Measurements from ENCODE around the gene CCDC112. TPM values are rescaled to one million over a fixed set of nuclear protein-coding genes. Genes with fewer than 3 reads are reported as not detected.
A peak's percentile ranks its signal among the peaks of the same experiment; 100 is the strongest.

CCDC112 gene
- total and polyA plus RNA-seq, 7 donors = 4.6 to 19.4 (median 9.6) TPM

DNA sequence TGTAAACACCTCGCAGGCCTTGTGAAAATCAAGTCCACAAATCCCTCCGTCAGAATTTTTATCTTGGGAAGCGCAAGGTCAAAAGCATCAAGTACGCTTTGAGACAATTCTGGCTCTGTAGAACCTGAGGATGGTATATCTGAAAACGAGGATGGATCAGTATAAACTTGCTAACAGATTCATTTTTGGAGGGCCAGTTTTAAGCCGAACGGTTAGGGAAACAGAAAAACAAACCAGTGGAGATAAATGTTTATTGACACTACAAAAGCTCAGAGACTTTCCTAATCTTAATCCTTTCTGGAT, 33.4 kb downstream of the CCDC112 start:
- H3K4me3 ChIP-seq = peak overlapping the region; percentile 71 to 80 (median 74)
- no peaks in the 10 kb centered on the region for H3K27me3 ChIP-seq
- H3K4me1 ChIP-seq = peaks cover 0 to 20% (median 20%) of the 10 kb centered on the region in 4 donors
- intact Hi-C loops (cut with DNase I) = loop anchor here (2.0 to 10.0 kb wide), 2 partner anchors 34 to 88 kb away; partner anchors contain the start of gene CCDC112
- H3K9me3 ChIP-seq = no peaks in the 10 kb centered on the region
- DNase-seq = no peak
- WGBS, 2 donors = 48 to 57% methylated on average over 7 of the region's 7 CpGs
- H3K27ac ChIP-seq = peak overlapping the region; percentile 77 to 86 (median 84)
- peaks cover 0 to 5% (median 0%) of the 10 kb centered on the region in 4 donors for H3K36me3 ChIP-seq
- TF ChIP-seq POLR2AphosphoS5 (IDR thresholded peaks at IDR 0.05) (no peak), POLR2A (IDR thresholded peaks at IDR 0.05) (no peak), EP300 (IDR thresholded peaks at IDR 0.05) (no peak)
- TF ChIP-seq, protein P1, sequence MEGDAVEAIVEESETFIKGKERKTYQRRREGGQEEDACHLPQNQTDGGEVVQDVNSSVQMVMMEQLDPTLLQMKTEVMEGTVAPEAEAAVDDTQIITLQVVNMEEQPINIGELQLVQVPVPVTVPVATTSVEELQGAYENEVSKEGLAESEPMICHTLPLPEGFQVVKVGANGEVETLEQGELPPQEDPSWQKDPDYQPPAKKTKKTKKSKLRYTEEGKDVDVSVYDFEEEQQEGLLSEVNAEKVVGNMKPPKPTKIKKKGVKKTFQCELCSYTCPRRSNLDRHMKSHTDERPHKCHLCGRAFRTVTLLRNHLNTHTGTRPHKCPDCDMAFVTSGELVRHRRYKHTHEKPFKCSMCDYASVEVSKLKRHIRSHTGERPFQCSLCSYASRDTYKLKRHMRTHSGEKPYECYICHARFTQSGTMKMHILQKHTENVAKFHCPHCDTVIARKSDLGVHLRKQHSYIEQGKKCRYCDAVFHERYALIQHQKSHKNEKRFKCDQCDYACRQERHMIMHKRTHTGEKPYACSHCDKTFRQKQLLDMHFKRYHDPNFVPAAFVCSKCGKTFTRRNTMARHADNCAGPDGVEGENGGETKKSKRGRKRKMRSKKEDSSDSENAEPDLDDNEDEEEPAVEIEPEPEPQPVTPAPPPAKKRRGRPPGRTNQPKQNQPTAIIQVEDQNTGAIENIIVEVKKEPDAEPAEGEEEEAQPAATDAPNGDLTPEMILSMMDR (IDR thresholded peaks at IDR 0.05) = no peak

DNA sequence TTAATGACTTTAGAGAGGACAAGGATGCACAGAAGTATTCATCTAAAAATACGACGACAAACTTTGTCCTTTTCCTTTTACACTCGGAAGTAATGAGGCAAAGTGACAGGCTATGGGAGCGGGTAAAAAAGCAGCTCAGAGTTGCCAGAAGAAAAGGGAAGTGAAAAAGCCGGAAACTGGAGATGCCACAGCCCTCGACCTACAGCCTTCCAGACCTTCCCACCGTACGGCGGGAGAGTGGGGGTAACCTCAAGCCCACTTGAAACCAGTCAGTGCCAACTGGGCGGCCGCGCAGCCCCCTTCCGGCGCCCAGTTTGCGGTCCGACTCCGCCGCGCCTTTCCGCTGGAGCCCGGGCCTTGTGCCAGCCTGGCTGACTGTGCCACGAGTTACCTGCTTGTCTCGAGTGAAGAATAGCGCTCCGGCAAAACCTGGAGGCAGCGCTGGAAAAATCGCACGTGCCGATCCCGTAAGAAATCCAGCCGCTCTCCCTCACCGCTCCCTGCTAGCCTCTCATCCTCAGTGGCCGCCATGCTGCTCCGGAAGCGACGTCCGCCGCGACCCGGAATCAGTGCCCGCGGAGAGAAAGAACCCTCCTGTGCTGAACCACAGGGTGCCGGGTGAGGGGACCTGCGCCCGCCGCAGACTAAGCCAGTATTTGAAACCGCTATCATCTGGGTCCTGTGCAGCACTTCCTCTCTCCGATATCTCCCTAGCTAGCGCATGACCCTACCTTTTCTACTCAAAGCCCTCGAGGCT, 34.0 kb downstream of the CCDC112 start, which contains the start of gene PGGT1B:
PGGT1B (minus strand) TSS at position 557 of the 757 bp plus-strand sequence; CDS start at position 531, 26 bp downstream.
- Histone ChIP-seq H3K36me3 (peaks cover 0 to under 1% (median 0%) of the 10 kb centered on the region in 4 donors), H3K27ac (peak within 1 kb of the TSS; percentile 77 to 86 (median 84)), H3K4me3 (peak within 1 kb of the TSS; percentile 71 to 80 (median 74)), H3K9me3 (no peaks in the 10 kb centered on the region), H3K27me3 (no peaks in the 10 kb centered on the region), H3K4me1 (peaks cover 0 to 21% (median 20%) of the 10 kb centered on the region in 4 donors)
- 0 to 1% methylated on average over 50 of the region's 50 CpGs for WGBS, 2 donors
- DNase-seq = peak; percentile 85
- intact Hi-C loops (cut with DNase I) = loop anchor here (2.0 to 10.0 kb wide), 2 partner anchors 34 to 88 kb away; partner anchors contain the start of gene CCDC112
- TF ChIP-seq POLR2AphosphoS5 (IDR thresholded peaks at IDR 0.05) = peak in 3 of 4 donors; percentile 36 to 67 (median 62)
- TF ChIP-seq, protein P1 (IDR thresholded peaks at IDR 0.05) = no peak
- peak; percentile 28 to 38 for TF ChIP-seq POLR2A (IDR thresholded peaks at IDR 0.05)
- peak in 1 of 4 donors; percentile 2 for TF ChIP-seq EP300 (IDR thresholded peaks at IDR 0.05)

DNA sequence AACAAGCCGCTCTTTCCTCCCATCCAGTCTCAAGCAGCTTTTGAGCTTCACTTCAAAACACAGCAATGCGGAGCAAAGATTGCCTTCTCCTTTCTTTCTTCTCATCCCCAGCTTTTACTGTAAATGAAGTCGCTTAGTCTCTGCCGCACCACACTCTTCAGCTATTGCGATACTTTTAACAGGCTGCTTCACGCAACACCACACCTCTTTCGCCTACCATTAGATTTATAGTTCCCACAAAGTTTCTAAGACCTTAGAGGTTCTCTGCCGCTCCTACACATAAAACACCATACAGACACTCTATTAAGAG, 34.5 kb downstream of the CCDC112 start:
- DNase-seq = no peak
- Histone ChIP-seq H3K27ac (peak overlapping the region; percentile 77 to 86 (median 84)), H3K9me3 (no peaks in the 10 kb centered on the region), H3K27me3 (no peaks in the 10 kb centered on the region), H3K36me3 (no peaks in the 10 kb centered on the region), H3K4me1 (peaks cover 0 to 21% (median 20%) of the 10 kb centered on the region in 4 donors), H3K4me3 (peak overlapping the region; percentile 71 to 80 (median 74))
- TF ChIP-seq POLR2A (IDR thresholded peaks at IDR 0.05) = no peak
- no peak for TF ChIP-seq EP300 (IDR thresholded peaks at IDR 0.05)
- TF ChIP-seq, protein P1 (IDR thresholded peaks at IDR 0.05) = no peak
- no peak for TF ChIP-seq POLR2AphosphoS5 (IDR thresholded peaks at IDR 0.05)
- intact Hi-C loops (cut with DNase I) = loop anchor here (2.0 to 10.0 kb wide), 2 partner anchors 35 to 87 kb away; partner anchors contain the start of gene CCDC112
- WGBS, 2 donors = 2 to 4% methylated on average over 8 of the region's 8 CpGs

DNA sequence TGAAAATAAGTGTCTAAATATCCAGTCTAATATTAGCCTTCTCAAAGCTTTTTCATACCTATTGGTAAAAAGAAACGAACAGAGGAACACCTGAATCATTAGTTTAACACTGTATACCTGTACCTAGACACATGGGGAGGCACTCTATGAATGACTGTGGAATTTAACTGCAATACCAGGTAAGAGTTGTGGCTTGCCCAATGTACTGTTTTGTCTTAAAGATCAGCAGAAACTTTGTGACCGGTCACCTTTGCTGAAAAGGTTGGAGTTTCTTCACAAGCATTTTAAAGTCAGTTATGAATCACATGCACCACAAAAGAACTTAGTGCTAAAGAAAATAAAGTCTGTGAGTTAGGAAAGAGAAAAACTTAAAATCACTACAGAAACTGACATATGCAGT, 36.2 kb downstream of the CCDC112 start:
- TF ChIP-seq EP300 (IDR thresholded peaks at IDR 0.05) (no peak), POLR2A (IDR thresholded peaks at IDR 0.05) (no peak), POLR2AphosphoS5 (IDR thresholded peaks at IDR 0.05) (no peak)
- TF ChIP-seq, protein P1 (IDR thresholded peaks at IDR 0.05) = no peak
- DNase-seq = no peak
- intact Hi-C loops (cut with DNase I) = loop anchor here (10.0 kb wide), 1 partner anchor 85 kb away; no protein-coding TSS in a partner anchor
- H3K9me3 ChIP-seq = no peaks in the 10 kb centered on the region
- H3K4me3 ChIP-seq = no peak overlapping the region
- 79 to 93% methylated on average over 2 of the region's 2 CpGs for WGBS, 2 donors
- no peaks in the 10 kb centered on the region for H3K27me3 ChIP-seq
- no peak overlapping the region for H3K27ac ChIP-seq
- no peaks in the 10 kb centered on the region for H3K36me3 ChIP-seq
- peaks cover 0 to 31% (median 20%) of the 10 kb centered on the region in 4 donors for H3K4me1 ChIP-seq
